Neural progenitor cell (in vitro differentiated cells): Measurements from ENCODE around the gene STK11IP. TPM values are rescaled to one million over a fixed set of nuclear protein-coding genes. Genes with fewer than 3 reads are reported as not detected.

Source experiments
- DNase-seq: peaks from one replicate; pipeline ENCODE4 v3.0.0-alpha.2; 2016; ENCODE audit warnings: low spot score
- H2AFZ ChIP-seq: fragments of 200-600 bp; sonication (generic); replicated peaks from 2 replicates; pipeline ENCODE4 v1.6.1; 2016; ENCODE audit warnings: antibody characterized with exemption
- H3F3A ChIP-seq: fragments of 200-600 bp; sonication (generic); 2 replicates; pipeline ENCODE4 v1.6.1; 2016; ENCODE audit warnings: antibody characterized with exemption, low read depth
- H3K27ac ChIP-seq: fragments of 200-600 bp; sonication (generic); 2 replicates; pipeline ENCODE4 v1.5.1; 2016; ENCODE audit warnings: mild to moderate bottlenecking
- H3K27me3 ChIP-seq: fragments of 200-600 bp; sonication (generic); 2 replicates; pipeline ENCODE4 v1.6.1; 2016; ENCODE audit warnings: mild to moderate bottlenecking, moderate library complexity
- H3K36me3 ChIP-seq: fragments of 200-600 bp; sonication (generic); 2 replicates; pipeline ENCODE4 v1.5.1; 2016
- H3K4me1 ChIP-seq: fragments of 200-600 bp; sonication (generic); 2 replicates; pipeline ENCODE4 v1.6.1; 2016; ENCODE audit warnings: mixed run types
- H3K4me2 ChIP-seq: fragments of 200-600 bp; sonication (generic); 2 replicates; pipeline ENCODE4 v1.6.1; 2016
- H3K4me3 ChIP-seq: fragments of 200-600 bp; sonication (generic); 2 replicates; pipeline ENCODE4 v1.5.1; 2016
- H3K79me2 ChIP-seq: fragments of 200-600 bp; sonication (generic); 2 replicates; pipeline ENCODE4 v1.6.1; 2016; ENCODE audit warnings: low read depth
- H3K9ac ChIP-seq: fragments of 200-600 bp; sonication (generic); 2 replicates; pipeline ENCODE4 v1.6.1; 2016
- H3K9me3 ChIP-seq: fragments of 200-600 bp; sonication (generic); 2 replicates; pipeline ENCODE4 v1.5.1; 2016; ENCODE audit warnings: low read depth
- H4K20me1 ChIP-seq: fragments of 200-600 bp; sonication (generic); 2 replicates; pipeline ENCODE4 v1.6.1; 2016; ENCODE audit warnings: low read depth
- H3K27ac Mint-ChIP-seq: 3 replicates; pipeline ENCODE4 v1.8.0; 2021; ENCODE audit warnings: mixed read lengths
- H3K27me3 Mint-ChIP-seq: 2 replicates; pipeline ENCODE4 v1.8.0; 2022; ENCODE audit warnings: low read depth, mild to moderate bottlenecking, inconsistent platforms, moderate library complexity, mixed read lengths; ENCODE audit not compliant: insufficient read depth
- H3K36me3 Mint-ChIP-seq: 3 replicates; pipeline ENCODE4 v1.8.0; 2021; ENCODE audit warnings: mixed read lengths
- H3K4me1 Mint-ChIP-seq: 3 replicates; pipeline ENCODE4 v1.8.0; 2021; ENCODE audit warnings: mixed read lengths
- H3K4me3 Mint-ChIP-seq: 3 replicates; pipeline ENCODE4 v1.8.0; 2021; ENCODE audit warnings: mild to moderate bottlenecking, moderate library complexity, mixed read lengths
- H3K9me3 Mint-ChIP-seq: 3 replicates; pipeline ENCODE4 v1.8.0; 2020; ENCODE audit warnings: mixed read lengths
- CTCF ChIP-seq: fragments of 200-600 bp; sonication (generic); IDR thresholded peaks from 2 replicates; pipeline ENCODE4 v1.5.1; 2017; ENCODE audit warnings: antibody characterized with exemption, mild to moderate bottlenecking
- EZH2 ChIP-seq: fragments of 200-600 bp; sonication (generic); IDR thresholded peaks from 2 replicates; pipeline ENCODE4 v1.6.1; 2017; ENCODE audit warnings: antibody characterized with exemption, mild to moderate bottlenecking, moderate library complexity
- EZH2phosphoT487 ChIP-seq: fragments of 200-600 bp; sonication (generic); IDR thresholded peaks from 2 replicates; pipeline ENCODE4 v1.6.1; 2017; ENCODE audit warnings: antibody characterized with exemption
- total RNA-seq: library from RNA; depleted of rRNA; stranded (reverse); fragments of >200 nt; gene quantifications from 2 replicates; pipeline ENCODE4 v1.2.3, GENCODE V29; 2015; ENCODE audit warnings: low replicate concordance

STK11IP gene
- total RNA-seq, 1 donor from 2014 or later = 16.8 TPM

- Histone ChIP-seq H3K9ac (no peak overlapping the region), H3K36me3 (no peaks in the 10 kb centered on the region), H3K27me3 (peaks cover 2% of the 10 kb centered on the region), H3K27ac (no peak overlapping the region), H3K9me3 (no peaks in the 10 kb centered on the region), H3K4me1 (no peaks in the 10 kb centered on the region), H4K20me1 (no peaks in the 10 kb centered on the region), H2AFZ (no peak overlapping the region), H3K79me2 (no peaks in the 10 kb centered on the region), H3F3A (no peaks in the 10 kb centered on the region), H3K4me2 (no peak overlapping the region), H3K4me3 (no peak overlapping the region)
- no peak overlapping the region for H3K27ac Mint-ChIP-seq
- peaks cover 5% of the 10 kb centered on the region for H3K36me3 Mint-ChIP-seq
- H3K4me1 Mint-ChIP-seq = peaks cover 17% of the 10 kb centered on the region
- no peak for DNase-seq
- H3K27me3 Mint-ChIP-seq = peaks cover 8% of the 10 kb centered on the region
- TF ChIP-seq CTCF (no peak), EZH2phosphoT487 (no peak), EZH2 (no peak)
- no peaks in the 10 kb centered on the region for H3K9me3 Mint-ChIP-seq
- no peak overlapping the region for H3K4me3 Mint-ChIP-seq
Observed at GRCh38 chr2:219637842-219638185, 40.2 kb downstream of the STK11IP start.

GRCh38 chr2:219638217-219638947 is 40.7 kb downstream of the STK11IP start:
- Histone ChIP-seq H3K9me3 (no peaks in the 10 kb centered on the region), H3K79me2 (no peaks in the 10 kb centered on the region), H3K4me2 (no peak overlapping the region), H3K27me3 (peaks cover 7% of the 10 kb centered on the region), H3K4me3 (no peak overlapping the region), H3K36me3 (no peaks in the 10 kb centered on the region), H3F3A (no peaks in the 10 kb centered on the region), H3K9ac (no peak overlapping the region), H3K27ac (no peak overlapping the region), H4K20me1 (no peaks in the 10 kb centered on the region), H3K4me1 (no peaks in the 10 kb centered on the region), H2AFZ (no peak overlapping the region)
- TF ChIP-seq CTCF (peak; percentile 38), EZH2phosphoT487 (no peak)
- Mint-ChIP-seq H3K9me3 (no peaks in the 10 kb centered on the region), H3K4me1 (peaks cover 17% of the 10 kb centered on the region), H3K36me3 (peaks cover 3% of the 10 kb centered on the region), H3K4me3 (no peak overlapping the region), H3K27ac (no peak overlapping the region), H3K27me3 (peaks cover 11% of the 10 kb centered on the region)
- peak; percentile 32 for DNase-seq

GRCh38 chr2:219638948-219639755 is 41.5 kb downstream of the STK11IP start:
- H3K36me3 Mint-ChIP-seq = peaks cover 3% of the 10 kb centered on the region
- Histone ChIP-seq H3K9me3 (no peaks in the 10 kb centered on the region), H3K4me2 (no peak overlapping the region), H3K27me3 (peaks cover 11% of the 10 kb centered on the region), H3K36me3 (no peaks in the 10 kb centered on the region), H2AFZ (no peak overlapping the region), H3F3A (no peaks in the 10 kb centered on the region), H3K4me3 (no peak overlapping the region), H3K9ac (no peak overlapping the region), H4K20me1 (no peaks in the 10 kb centered on the region), H3K27ac (no peak overlapping the region), H3K79me2 (no peaks in the 10 kb centered on the region), H3K4me1 (no peaks in the 10 kb centered on the region)
- DNase-seq = no peak
- H3K27ac Mint-ChIP-seq = peak overlapping the region; percentile 87
- TF ChIP-seq CTCF (no peak), EZH2phosphoT487 (no peak), EZH2 (no peak)
- H3K4me3 Mint-ChIP-seq = no peak overlapping the region
- peaks cover 17% of the 10 kb centered on the region for H3K4me1 Mint-ChIP-seq
- peaks cover 12% of the 10 kb centered on the region for H3K27me3 Mint-ChIP-seq
- no peaks in the 10 kb centered on the region for H3K9me3 Mint-ChIP-seq
